ENCODE results near the gene KRT9. TPM values are rescaled to one million over a fixed set of nuclear protein-coding genes. Genes with fewer than 3 reads are reported as not detected.

The KRT9 gene
- total and polyA plus RNA-seq, 2 of the 13 experiments (the other 11 are each of a cell fraction or from before 2014, with no cell fraction given) = not detected

DNA sequence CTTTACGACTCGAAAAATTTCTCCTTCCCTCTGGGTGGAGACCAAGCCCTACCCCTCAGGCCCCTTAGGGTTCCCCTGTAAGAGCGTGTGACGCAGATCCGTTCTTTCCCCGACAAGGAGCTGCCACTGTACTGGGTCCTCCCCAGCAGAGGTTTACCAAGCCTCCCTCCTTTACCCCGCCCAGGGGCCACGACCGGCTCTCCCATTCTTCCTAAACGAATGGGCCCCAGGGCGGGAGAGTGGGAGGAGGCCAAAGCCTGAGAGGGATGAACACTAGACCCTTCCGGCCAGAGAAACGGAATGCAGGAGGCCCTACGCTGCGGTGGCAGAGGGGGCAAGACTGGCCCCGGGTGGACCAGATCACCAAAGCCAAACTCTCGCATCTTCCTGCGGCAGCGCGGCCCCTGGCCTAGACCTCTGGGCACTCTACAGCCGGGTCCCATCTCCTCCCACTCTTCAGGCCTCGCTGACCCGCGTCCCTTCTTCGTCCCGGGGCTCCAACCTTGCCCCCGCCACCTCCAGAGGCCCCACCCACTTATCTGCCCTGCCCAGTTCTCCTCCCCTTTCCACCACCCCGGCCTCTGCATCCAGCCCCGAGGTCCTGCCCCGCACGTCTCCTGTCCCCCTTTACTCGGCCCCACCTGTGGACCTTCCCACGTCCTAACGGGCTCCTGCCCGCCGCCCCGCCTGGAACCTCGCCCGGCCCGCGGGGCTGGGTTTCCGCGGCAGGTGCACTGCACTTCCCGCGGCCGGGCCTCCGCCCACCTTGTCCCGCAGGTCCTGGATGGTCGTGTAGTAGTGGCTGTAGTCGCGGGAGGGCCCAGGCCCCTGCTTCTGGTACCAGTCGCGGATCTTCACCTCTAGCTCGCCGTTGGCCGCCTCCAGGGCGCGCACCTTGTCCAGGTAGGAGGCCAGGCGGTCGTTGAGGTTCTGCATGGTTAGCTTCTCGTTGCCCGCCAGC lies 44.5 kb downstream of the KRT9 start (continued):
- TF ChIP-seq, protein P1, sequence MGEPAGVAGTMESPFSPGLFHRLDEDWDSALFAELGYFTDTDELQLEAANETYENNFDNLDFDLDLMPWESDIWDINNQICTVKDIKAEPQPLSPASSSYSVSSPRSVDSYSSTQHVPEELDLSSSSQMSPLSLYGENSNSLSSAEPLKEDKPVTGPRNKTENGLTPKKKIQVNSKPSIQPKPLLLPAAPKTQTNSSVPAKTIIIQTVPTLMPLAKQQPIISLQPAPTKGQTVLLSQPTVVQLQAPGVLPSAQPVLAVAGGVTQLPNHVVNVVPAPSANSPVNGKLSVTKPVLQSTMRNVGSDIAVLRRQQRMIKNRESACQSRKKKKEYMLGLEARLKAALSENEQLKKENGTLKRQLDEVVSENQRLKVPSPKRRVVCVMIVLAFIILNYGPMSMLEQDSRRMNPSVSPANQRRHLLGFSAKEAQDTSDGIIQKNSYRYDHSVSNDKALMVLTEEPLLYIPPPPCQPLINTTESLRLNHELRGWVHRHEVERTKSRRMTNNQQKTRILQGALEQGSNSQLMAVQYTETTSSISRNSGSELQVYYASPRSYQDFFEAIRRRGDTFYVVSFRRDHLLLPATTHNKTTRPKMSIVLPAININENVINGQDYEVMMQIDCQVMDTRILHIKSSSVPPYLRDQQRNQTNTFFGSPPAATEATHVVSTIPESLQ (CRISPR knock-in tag; conservative IDR thresholded peaks at IDR 0.05) = no peak
- TF ChIP-seq, protein P2, sequence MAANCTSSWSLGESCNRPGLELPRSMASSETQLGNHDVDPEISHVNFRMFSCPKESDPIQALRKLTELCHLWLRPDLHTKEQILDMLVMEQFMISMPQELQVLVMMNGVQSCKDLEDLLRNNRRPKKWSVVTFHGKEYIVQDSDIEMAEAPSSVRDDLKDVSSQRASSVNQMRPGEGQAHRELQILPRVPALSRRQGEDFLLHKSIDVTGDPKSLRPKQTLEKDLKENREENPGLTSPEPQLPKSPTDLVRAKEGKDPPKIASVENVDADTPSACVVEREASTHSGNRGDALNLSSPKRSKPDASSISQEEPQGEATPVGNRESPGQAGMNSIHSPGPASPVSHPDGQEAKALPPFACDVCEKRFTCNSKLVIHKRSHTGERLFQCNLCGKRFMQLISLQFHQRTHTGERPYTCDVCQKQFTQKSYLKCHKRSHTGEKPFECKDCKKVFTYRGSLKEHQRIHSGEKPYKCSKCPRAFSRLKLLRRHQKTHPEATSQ (CRISPR knock-in tag; IDR thresholded peaks at IDR 0.05; ENCODE audit: borderline replicate concordance) = no peak
- TF ChIP-seq ZBTB8A (CRISPR knock-in tag; IDR thresholded peaks at IDR 0.05; ENCODE audit: borderline replicate concordance, low read depth) (no peak), DMAP1 (CRISPR knock-in tag; IDR thresholded peaks at IDR 0.05) (no peak), HDAC2 (CRISPR knock-in tag; IDR thresholded peaks at IDR 0.05) (no peak; the same call in 1 of the 2 replicates), SMYD3 (CRISPR knock-in tag; IDR thresholded peaks at IDR 0.05) (no peak), ZNF230 (CRISPR knock-in tag; IDR thresholded peaks at IDR 0.05) (0 out of 2 replicates have a peak, but pooled peaks have one; percentile 28), CEBPG (CRISPR knock-in tag; IDR thresholded peaks at IDR 0.05) (no peak), YY1 (IDR thresholded peaks at IDR 0.05; ENCODE audit: insufficient read depth, insufficient replicate concordance, low read depth, low read length) (no peak)
- TF ChIP-seq, protein P3, sequence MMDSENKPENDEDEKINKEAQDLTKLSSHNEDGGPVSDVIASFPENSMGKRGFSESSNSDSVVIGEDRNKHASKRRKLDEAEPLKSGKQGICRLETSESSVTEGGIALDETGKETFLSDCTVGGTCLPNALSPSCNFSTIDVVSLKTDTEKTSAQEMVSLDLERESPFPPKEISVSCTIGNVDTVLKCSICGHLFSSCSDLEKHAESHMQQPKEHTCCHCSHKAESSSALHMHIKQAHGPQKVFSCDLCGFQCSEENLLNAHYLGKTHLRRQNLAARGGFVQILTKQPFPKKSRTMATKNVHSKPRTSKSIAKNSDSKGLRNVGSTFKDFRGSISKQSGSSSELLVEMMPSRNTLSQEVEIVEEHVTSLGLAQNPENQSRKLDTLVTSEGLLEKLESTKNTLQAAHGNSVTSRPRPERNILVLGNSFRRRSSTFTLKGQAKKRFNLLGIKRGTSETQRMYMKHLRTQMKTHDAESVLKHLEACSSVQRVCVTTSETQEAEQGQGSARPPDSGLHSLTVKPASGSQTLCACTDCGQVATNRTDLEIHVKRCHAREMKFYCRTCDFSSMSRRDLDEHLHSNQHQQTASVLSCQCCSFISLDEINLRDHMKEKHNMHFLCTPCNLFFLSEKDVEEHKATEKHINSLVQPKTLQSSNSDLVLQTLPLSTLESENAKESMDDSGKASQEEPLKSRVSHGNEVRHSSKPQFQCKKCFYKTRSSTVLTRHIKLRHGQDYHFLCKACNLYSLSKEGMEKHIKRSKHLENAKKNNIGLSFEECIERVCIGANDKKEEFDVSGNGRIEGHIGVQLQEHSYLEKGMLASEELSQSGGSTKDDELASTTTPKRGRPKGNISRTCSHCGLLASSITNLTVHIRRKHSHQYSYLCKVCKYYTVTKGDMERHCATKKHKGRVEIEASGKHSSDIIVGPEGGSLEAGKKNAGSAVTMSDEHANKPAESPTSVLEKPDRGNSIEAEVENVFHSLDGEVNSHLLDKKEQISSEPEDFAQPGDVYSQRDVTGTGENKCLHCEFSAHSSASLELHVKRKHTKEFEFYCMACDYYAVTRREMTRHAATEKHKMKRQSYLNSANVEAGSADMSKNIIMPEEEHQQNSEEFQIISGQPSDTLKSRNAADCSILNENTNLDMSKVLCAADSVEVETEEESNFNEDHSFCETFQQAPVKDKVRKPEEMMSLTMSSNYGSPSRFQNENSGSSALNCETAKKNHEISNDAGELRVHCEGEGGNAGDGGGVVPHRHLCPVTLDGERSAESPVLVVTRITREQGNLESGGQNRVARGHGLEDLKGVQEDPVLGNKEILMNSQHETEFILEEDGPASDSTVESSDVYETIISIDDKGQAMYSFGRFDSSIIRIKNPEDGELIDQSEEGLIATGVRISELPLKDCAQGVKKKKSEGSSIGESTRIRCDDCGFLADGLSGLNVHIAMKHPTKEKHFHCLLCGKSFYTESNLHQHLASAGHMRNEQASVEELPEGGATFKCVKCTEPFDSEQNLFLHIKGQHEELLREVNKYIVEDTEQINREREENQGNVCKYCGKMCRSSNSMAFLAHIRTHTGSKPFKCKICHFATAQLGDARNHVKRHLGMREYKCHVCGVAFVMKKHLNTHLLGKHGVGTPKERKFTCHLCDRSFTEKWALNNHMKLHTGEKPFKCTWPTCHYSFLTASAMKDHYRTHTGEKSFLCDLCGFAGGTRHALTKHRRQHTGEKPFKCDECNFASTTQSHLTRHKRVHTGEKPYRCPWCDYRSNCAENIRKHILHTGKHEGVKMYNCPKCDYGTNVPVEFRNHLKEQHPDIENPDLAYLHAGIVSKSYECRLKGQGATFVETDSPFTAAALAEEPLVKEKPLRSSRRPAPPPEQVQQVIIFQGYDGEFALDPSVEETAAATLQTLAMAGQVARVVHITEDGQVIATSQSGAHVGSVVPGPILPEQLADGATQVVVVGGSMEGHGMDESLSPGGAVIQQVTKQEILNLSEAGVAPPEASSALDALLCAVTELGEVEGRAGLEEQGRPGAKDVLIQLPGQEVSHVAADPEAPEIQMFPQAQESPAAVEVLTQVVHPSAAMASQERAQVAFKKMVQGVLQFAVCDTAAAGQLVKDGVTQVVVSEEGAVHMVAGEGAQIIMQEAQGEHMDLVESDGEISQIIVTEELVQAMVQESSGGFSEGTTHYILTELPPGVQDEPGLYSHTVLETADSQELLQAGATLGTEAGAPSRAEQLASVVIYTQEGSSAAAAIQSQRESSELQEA (CRISPR knock-in tag; IDR thresholded peaks at IDR 0.05; ENCODE audit: not compliant biosample characterization) = no peak
- TF ChIP-seq, protein P4, sequence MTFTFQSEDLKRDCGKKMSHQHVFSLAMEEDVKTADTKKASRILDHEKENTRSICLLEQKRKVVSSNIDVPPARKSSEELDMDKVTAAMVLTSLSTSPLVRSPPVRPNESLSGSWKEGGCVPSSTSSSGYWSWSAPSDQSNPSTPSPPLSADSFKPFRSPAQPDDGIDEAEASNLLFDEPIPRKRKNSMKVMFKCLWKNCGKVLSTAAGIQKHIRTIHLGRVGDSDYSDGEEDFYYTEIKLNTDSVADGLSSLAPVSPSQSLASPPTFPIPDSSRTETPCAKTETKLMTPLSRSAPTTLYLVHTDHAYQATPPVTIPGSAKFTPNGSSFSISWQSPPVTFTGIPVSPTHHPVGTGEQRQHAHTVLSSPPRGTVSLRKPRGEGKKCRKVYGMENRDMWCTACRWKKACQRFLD (CRISPR knock-in tag; IDR thresholded peaks at IDR 0.05; ENCODE audit: borderline replicate concordance) = no peak
- TF ChIP-seq, protein P5, sequence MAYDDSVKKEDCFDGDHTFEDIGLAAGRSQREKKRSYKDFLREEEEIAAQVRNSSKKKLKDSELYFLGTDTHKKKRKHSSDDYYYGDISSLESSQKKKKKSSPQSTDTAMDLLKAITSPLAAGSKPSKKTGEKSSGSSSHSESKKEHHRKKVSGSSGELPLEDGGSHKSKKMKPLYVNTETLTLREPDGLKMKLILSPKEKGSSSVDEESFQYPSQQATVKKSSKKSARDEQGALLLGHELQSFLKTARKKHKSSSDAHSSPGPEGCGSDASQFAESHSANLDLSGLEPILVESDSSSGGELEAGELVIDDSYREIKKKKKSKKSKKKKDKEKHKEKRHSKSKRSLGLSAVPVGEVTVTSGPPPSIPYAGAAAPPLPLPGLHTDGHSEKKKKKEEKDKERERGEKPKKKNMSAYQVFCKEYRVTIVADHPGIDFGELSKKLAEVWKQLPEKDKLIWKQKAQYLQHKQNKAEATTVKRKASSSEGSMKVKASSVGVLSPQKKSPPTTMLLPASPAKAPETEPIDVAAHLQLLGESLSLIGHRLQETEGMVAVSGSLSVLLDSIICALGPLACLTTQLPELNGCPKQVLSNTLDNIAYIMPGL (CRISPR knock-in tag; IDR thresholded peaks at IDR 0.05; ENCODE audit: borderline replicate concordance in 1 of 2, low read depth in 1 of 2) = peak in 1 of 2 experiments; percentile 43; a peak in 1 of 4 replicates

Data from HepG2 (cell line).